GM12892 (cell line): ENCODE results near the gene TTC4.
"Not testable (repeated sequence)": the region's sequence is repeated elsewhere in the genome, so short reads cannot be mapped to it uniquely, and the experiment has no call there.

Experiments used
- DNase-seq: peaks from one replicate; pipeline ENCODE4 v3.0.0; 2011; ENCODE audit not compliant: insufficient read length
- FAIRE-seq: peaks from 2 replicates; lab custom pipeline; 2011; peaks lifted over from hg19 to GRCh38; lab: Jason Lieb, UNC
- POLR2A ChIP-seq: IDR thresholded peaks from 2 replicates; pipeline ENCODE4 v1.6.1; 2011; ENCODE audit warnings: low read depth, low read length, control low read depth
- POLR2AphosphoS5 ChIP-seq: IDR thresholded peaks from 2 replicates; pipeline ENCODE4 v1.6.1; 2011; ENCODE audit warnings: low read depth, low read length, control low read depth
- TAF1 ChIP-seq: IDR thresholded peaks from 2 replicates; pipeline ENCODE4 v1.6.1; 2011; ENCODE audit warnings: low read depth, mild to moderate bottlenecking, control low read depth, low read length, borderline replicate concordance

TTC4 gene

DNA sequence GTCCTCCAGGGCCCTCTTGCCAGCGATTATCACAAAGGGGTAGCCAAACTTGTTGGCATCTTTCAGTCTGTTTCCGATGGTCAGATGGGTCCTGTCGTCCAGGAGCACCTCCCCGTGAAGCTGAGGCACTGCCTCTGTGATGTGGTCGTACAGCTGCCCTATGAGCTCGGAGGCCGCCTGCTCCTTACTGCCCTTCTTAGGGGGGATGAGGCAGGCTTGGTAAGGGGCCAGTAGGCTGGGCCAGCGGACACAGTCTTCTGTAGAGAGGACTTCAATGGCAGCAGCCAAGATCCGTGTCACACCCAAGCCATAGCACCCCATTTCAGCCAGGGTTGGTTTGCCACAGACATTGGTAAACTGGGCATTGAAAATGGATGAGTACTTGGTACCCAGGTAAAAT lies 42.2 kb downstream of the TTC4 start:
- DNase-seq (no peak), FAIRE-seq (no peak)
- TF ChIP-seq POLR2A, result no peak
- TF ChIP-seq TAF1, result no peak
- no peak for TF ChIP-seq POLR2AphosphoS5

DNA sequence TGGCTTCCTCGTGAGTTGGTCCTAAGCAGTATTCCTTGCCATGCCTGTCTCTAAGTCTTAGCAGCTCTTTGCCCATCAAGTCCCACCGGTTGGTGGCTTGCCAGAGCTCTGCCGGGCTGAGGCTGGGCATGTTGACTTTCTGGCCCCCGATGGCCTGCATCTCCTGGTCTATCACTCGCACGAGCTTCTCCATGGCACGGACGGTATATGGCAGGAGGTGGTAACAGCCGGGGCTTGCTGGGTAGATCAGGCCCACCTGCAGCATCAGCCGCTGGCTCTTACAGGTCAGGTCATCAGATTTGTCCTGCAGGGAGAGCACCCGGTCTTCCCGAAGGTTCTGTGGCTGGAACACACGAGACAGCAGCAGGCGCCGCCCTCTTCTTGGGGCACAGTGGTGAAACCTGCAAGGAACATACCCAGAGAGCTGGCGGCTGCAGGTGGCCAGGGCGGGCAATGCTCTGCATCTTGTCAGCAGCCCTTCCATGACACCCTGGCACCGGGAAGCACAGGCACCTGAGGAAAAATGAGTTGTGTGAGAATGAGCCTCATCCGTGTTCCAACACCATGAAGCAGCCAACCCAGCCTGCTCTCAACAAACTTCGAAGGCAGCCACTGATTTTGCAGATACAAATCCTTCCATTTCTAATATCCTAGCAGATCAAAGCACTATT lies 43.2 kb downstream of the TTC4 start:
- no peak for TF ChIP-seq TAF1
- TF ChIP-seq POLR2AphosphoS5, result no peak
- TF ChIP-seq POLR2A, result no peak
- DNase-seq (no peak), FAIRE-seq (no peak)

DNA sequence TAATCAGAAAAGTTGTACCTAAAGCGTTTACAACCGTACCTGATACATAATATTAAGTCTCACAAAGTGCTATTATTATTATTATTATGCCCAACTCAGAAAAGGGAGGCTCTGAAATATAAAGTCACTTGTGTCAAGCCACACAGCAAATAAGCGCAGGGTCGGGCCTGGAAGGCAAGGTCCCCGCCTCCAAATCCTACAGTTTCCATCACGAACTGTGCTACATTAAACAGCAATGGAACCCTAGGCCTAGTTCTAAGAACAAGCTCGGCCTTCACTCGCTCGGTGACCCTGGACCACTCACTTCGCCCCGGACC lies 48.1 kb downstream of the TTC4 start:
- no peak for TF ChIP-seq TAF1
- TF ChIP-seq POLR2A, result no peak
- TF ChIP-seq POLR2AphosphoS5, result no peak
- DNase-seq (no peak), FAIRE-seq (peak; percentile 27)

DNA sequence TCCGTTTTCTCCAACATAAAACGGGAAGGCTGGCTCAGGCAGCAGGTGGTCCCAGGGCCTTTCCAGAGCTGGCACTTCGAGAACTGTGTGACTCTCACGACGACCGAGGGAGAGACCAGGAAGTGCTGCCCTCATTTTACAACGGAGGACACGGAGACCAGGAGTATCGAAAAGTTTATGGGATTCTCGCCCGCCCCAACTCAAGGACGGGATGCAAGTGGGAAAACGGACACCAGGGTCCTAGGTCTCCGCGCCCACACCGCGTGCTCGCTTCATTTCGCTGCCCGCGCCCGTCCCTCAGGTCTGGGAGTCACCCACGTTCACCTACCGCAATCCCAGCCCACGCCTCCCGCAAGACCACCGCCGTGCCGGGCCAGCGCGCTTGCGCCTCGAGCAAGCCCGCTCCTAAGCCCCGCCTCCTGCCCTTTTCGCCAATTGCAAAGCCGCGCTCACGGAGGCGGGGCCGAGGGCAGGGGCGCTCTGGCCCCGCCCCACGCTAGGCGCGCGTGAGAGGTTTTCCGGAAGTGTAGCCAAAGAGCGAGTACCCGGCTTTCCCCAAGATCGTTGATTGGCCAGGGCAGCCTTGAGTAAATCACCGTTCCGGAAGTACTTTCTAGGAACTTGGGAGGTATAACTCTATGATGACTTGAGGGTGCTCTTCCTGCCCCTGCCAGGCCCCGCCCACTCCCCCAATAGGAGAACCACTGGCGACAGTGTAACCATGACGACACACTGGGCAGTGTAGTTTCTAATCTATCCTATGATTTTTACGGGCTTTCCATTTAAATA lies 48.7 kb downstream of the TTC4 start, which contains the start of gene PARS2:
PARS2 (minus strand) TSS at position 391 of the 789 bp plus-strand sequence. CDS start 5,362 bp downstream, outside the sequence.
- peak; percentile 92 for TF ChIP-seq POLR2AphosphoS5
- peak; percentile 89 for TF ChIP-seq POLR2A
- TF ChIP-seq TAF1, result no peak; the same call in 1 of the 2 replicates
- DNase-seq, result peak; percentile 95
- peak; percentile 100 for FAIRE-seq

DNA sequence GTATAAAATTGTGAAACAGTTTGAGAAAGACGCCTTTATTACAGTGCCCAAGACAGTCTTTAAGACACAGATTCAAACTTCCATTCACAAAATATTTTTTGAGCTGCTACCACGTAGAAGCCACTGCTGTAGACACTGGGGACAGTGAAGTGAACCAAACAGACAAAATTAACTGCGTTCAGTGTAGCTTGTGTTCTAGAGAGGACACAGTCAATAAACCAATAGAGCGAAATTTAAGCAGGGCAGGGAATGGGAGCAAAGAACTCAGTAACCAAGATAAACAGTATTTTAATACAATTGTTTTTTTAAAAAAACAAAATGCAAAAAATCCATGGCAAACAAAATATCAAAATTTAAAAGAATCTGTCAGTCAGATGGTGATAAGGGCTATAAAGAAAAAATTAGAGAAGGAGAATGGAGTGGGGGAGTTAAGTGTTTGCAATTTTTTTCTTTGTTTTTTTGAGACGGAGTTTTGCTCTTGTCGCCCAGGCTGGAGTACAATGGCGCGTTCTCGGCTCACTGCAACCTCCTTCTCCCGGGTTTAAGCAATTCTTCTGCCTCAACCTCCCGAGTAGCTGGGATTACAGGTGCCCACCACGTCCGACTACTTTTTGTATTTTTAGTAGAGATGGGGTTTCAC lies 49.4 kb downstream of the TTC4 start:
- no peak for FAIRE-seq
- TF ChIP-seq POLR2AphosphoS5, result no peak
- TF ChIP-seq TAF1, result no peak
- TF ChIP-seq POLR2A, result no peak
- DNase-seq, result no peak

DNA sequence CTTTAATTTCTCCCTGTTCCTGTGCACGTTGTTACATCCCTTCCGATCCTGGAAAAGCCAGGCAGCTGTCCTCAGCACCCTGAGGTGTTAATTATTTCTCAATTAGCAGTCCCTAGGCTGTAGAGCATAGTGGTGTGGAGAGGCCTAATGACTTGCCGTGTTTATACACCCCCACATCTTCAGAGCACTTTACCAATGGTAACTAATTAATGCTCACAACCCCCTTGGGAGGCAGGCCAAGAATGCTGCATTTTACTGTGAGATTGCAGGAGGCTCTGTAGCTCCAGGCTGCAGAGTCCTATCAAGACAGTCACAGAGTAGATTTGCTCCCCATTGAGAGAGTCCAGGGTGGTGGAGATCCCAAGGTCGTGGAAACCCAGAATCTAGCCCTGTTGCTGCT lies 51.1 kb downstream of the TTC4 start:
- TF ChIP-seq POLR2A, result no peak
- TF ChIP-seq POLR2AphosphoS5, result no peak
- TF ChIP-seq TAF1, result no peak
- DNase-seq, result no peak
- no peak for FAIRE-seq

DNA sequence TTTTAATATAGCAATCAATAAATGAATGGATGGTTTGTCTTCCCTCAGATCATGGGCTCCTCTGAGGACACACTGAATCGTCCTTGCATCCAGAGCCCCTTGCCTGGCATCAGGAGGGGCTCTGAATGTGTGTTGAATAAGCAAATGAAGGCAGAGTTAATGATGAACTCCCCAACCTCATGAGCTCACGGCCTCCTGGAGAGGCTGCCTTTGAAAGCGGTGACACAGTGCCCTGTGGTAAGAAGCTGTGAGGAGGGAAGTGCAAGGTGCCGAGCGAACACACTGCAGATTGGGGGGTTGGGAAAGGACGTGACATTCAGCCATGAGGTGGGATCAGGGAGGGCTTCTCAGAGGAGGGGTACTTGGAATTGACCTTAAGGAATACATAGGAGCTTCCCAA lies 51.9 kb downstream of the TTC4 start:
- FAIRE-seq (no peak), DNase-seq (no peak)
- TF ChIP-seq POLR2A, result no peak
- TF ChIP-seq TAF1, result no peak
- TF ChIP-seq POLR2AphosphoS5, result no peak

DNA sequence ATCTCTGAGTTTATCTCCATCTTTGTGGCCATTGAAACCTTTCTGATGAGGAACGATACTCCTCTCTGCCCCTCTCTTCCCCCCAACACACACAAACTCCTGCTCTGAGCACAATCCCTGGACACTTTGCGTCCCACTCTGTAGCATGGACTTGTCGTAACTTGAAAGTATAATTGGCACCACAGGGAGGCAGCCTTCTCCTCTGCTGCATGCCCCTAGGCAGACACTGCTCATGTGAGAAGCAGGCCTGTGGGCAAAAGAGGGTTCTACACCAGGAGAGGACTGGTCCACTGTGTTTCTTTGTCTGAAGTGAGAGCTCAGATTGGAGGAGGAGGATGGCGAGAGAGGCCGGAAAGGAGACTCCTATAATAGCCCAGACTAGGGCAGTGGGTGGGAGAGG lies 52.4 kb downstream of the TTC4 start:
- TF ChIP-seq POLR2AphosphoS5 (no peak), POLR2A (no peak), TAF1 (no peak)
- no peak for FAIRE-seq
- DNase-seq, result no peak

DNA sequence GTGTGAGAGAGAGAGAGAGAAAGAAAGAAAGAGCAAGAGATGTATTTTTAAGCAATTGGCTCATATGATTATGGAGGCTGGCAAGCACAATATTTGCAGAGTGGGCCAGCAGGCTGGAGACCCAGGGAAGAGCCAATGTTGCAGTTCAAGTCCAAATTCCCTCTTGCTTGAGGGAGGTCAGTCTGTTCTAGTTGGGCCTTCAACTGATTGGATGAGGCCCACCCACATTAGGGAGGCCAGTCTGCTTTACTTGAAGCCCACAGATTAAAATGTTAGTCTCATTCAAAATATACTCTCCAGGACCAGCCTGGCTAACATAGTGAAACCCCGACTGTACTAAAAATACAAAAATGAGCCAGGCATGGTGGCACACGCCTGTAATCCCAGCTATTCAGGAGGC lies 57.3 kb downstream of the TTC4 start:
- no peak for TF ChIP-seq POLR2A
- TF ChIP-seq POLR2AphosphoS5, result no peak
- TF ChIP-seq TAF1, result no peak
- FAIRE-seq (no peak), DNase-seq (no peak)

DNA sequence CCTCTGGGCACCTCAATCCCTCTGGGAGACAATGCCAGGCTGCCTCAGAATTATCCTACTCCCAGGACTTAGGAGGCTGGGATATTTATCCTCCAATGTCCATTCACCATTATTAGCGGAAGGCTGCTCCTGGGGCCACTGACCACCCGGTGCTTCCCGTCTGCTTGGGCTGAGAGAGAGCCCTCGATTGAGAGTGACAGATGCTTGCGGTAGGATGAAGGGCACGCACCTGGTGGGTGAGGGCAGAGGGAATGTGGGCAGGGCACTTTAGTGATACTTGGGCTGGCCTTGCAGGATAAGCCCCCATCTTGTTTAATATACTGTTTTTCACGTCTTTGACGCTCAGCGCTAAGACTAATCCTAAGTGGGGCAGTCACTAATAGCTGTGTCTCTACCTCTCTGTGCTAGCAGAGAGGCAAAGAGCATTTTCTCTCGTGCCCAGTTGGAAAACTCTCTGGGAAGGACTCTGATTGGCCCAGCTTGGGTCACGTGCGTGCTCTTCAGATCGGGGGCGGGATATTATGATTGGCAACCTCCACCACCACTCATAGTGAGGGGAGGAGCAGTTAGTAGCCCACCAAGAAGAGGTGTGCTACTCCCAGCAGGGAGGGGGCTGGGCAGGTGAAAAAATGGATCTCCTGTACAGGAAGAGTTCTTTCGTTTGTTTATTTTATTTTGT lies 59.3 kb downstream of the TTC4 start:
- no peak for FAIRE-seq
- DNase-seq, result no peak
- TF ChIP-seq TAF1 (no peak), POLR2AphosphoS5 (no peak), POLR2A (no peak)

DNA sequence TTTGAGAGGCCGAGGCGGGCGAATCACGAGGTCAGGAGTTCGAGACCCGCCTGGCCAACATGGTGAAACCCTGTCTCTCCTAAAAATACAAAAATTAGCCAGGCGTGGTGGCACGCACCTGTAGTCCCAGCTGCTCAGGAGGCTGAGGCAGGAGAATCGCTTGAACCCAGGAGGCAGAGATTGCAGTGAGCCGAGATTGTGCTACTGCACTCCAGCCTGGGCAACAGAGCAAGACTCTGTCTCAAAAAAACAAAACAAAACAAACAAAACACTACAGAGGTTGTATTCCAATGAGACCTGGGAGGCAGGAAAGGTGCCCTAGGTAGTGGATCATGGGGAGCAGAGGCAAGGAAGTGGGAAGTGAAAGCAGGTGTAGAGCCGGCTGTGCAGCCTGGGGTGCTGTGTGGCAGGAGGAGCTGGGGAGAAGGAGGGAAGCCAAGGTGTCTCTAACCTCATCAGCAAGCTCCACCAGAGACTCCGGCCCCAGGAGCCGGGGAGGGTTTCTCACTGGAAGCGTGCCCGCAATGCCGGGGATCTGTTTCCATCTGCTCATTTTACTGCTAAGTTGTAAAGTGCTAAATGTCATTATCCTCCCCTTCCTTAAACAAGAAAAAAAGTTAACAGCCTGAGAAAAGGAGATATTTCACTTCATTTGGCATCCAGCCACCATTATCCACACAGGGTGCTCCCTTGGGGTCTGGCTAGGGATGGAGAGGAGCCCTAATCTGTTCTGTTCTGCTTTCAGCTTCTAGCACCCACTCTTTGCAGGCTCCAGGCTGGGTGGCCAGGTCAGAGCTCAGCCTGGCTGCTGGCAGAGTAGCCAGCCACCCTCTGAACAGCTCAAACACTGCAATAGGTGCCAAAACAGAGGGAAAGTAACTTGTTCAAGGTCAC lies 60.4 kb downstream of the TTC4 start:
- not testable (repeated sequence) for DNase-seq, FAIRE-seq
